ENCODE measurements around the gene SERHL2.

DNA sequence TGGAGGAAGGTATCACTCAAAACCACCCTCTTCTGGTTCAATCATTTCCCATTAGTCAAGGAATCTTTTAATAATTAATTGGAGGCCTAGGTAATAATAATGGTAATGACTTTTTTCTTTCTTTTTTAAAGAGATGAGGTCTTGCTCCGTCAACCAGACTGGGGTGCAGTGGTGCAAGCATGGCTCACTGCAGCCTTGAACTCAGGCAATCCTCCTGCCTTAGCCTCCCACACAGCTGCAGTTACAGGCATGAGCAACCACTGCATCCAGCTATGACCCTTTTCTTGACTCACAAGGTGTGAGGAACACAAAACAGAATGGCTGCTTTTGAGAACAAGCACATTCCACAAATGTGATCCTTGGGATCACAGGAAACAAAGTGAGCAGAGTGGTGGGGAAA is 57.3 kb downstream of the SERHL2 start:
- no peak for TF ChIP-seq GATA2 (IDR thresholded peaks at IDR 0.05; ENCODE audit: low read depth, low read length)
- TF ChIP-seq GATA3 (IDR thresholded peaks at IDR 0.05; ENCODE audit: low read depth, low read length) = no peak
